A673 (cell line): ENCODE measurements around the gene MRPL42.

Experiments
- CTCF ChIP-seq: fragments of 300-800, 200-600 bp; sonication (generic); conservative IDR thresholded peaks from 2 replicates; pipeline ENCODE4 v1.5.1; 2017; ENCODE audit warnings: low read depth, mild to moderate bottlenecking, antibody characterized with exemption, low read length, moderate library complexity, mixed read lengths
- EZH2 ChIP-seq: fragments of 200-600 bp; sonication (generic); IDR thresholded peaks from 2 replicates; pipeline ENCODE4 v1.6.1; 2017; ENCODE audit warnings: borderline replicate concordance, low read depth, mild to moderate bottlenecking, mixed read lengths, antibody characterized with exemption, low read length; ENCODE audit not compliant: poor library complexity, severe bottlenecking

GRCh38 chr12:93447555-93448290 is 19.6 kb upstream of the MRPL42 start:
- no peak for TF ChIP-seq CTCF
- TF ChIP-seq EZH2, result no peak
